H54 (cell line): ENCODE data around the gene FUOM.

Experiments used
- DNase-seq: peaks from one replicate; pipeline ENCODE4 v3.0.0; 2011; ENCODE audit warnings: low spot score, mixed read lengths; ENCODE audit not compliant: insufficient read length
- FAIRE-seq: peaks from 3 replicates; lab custom pipeline; 2011; peaks lifted over from hg19 to GRCh38; lab: Jason Lieb, UNC
- POLR2A ChIP-seq: IDR thresholded peaks from 2 replicates; pipeline ENCODE4 v1.6.1; 2011; ENCODE audit warnings: low read depth, mild to moderate bottlenecking, low read length

The FUOM gene

GRCh38 chr10:133366751-133367150, 8.9 kb upstream of the FUOM start:
- TF ChIP-seq POLR2A = no peak
- FAIRE-seq (no peak), DNase-seq (no peak)

- no peak for TF ChIP-seq POLR2A
- DNase-seq (no peak), FAIRE-seq (no peak)
These were observed 8.3 kb upstream of the FUOM start for GRCh38 chr10:133366130-133366478.

- no peak for TF ChIP-seq POLR2A
- no peak for FAIRE-seq
- DNase-seq = no peak
These were observed 7.8 kb upstream of the FUOM start for GRCh38 chr10:133365461-133366129.

- DNase-seq (no peak), FAIRE-seq (no peak)
- TF ChIP-seq POLR2A = no peak
These were observed 7.0 kb upstream of the FUOM start for GRCh38 chr10:133364645-133365431.

GRCh38 chr10:133362846-133363245, 5.0 kb upstream of the FUOM start:
- no peak for TF ChIP-seq POLR2A
- no peak for FAIRE-seq
- DNase-seq = no peak

- FAIRE-seq (no peak), DNase-seq (no peak)
- no peak for TF ChIP-seq POLR2A
These were observed 4.1 kb upstream of the FUOM start for GRCh38 chr10:133361773-133362441.

GRCh38 chr10:133361227-133361626, 3.4 kb upstream of the FUOM start:
- no peak for DNase-seq
- TF ChIP-seq POLR2A = no peak
- FAIRE-seq = no peak

- DNase-seq (no peak), FAIRE-seq (no peak)
- TF ChIP-seq POLR2A = no peak
These were observed 2.3 kb upstream of the FUOM start for GRCh38 chr10:133359972-133360610.

- no peak for TF ChIP-seq POLR2A
- no peak for DNase-seq
- FAIRE-seq = no peak
These were observed 1.7 kb upstream of the FUOM start for GRCh38 chr10:133359554-133359971.

- FAIRE-seq (no peak), DNase-seq (no peak)
- TF ChIP-seq POLR2A = no peak
These were observed 1.1 kb upstream of the FUOM start for GRCh38 chr10:133358925-133359310.

- TF ChIP-seq POLR2A = no peak
- FAIRE-seq (no peak), DNase-seq (no peak)
These were observed 524 bp upstream of the FUOM start for GRCh38 chr10:133358162-133358924.

- DNase-seq (no peak), FAIRE-seq (no peak)
These were observed 1.1 kb downstream of the FUOM start for GRCh38 chr10:133356549-133357284.

GRCh38 chr10:133355991-133356390, 1.8 kb downstream of the FUOM start:
- no peak for DNase-seq
- FAIRE-seq = no peak
- no peak for TF ChIP-seq POLR2A

More at GRCh38 chr10:133356549-133357284, 1.1 kb downstream of the FUOM start:
- no peak for TF ChIP-seq POLR2A
